SK-N-SH treated with all-trans-retinoic acid at 6 μM for 48 hours (cell line): ENCODE data around the gene VPS13C.

Experiments used
- ARNTL ChIP-seq: fragments of 450-650 bp; formaldehyde crosslinking; IDR thresholded peaks from 2 replicates; pipeline ENCODE4 v1.5.0; 2020; ENCODE audit warnings: low read depth, mild to moderate bottlenecking, moderate library complexity, borderline replicate concordance
- CREB5 ChIP-seq: fragments of 250-450 bp; sonication (Bioruptor Pico); IDR thresholded peaks from 2 replicates; pipeline ENCODE4 v1.5.1; 2020; ENCODE audit warnings: low read depth, mild to moderate bottlenecking, moderate library complexity
- PATZ1 ChIP-seq: fragments of 250-450 bp; sonication (Bioruptor Pico); IDR thresholded peaks from 2 replicates; pipeline ENCODE4 v1.8.0; 2020; ENCODE audit warnings: mild to moderate bottlenecking, moderate library complexity, borderline replicate concordance
- PPARA ChIP-seq: fragments of 250-450 bp; sonication (Bioruptor Pico); IDR thresholded peaks from 2 replicates; pipeline ENCODE4 v1.5.0; 2020; ENCODE audit warnings: mild to moderate bottlenecking, borderline replicate concordance
- RARB ChIP-seq: fragments of 250-450 bp; sonication (Bioruptor Pico); IDR thresholded peaks from 2 replicates; pipeline ENCODE4 v1.8.0; 2021; ENCODE audit warnings: mild to moderate bottlenecking, moderate library complexity
- TCF4 ChIP-seq: fragments of 250-450 bp; sonication (Bioruptor Pico); IDR thresholded peaks from 2 replicates; pipeline ENCODE4 v1.8.0; 2021; ENCODE audit warnings: mild to moderate bottlenecking, moderate library complexity, borderline replicate concordance
- TOX ChIP-seq: fragments of 250-450 bp; sonication (Bioruptor Pico); IDR thresholded peaks from 2 replicates; pipeline ENCODE4 v1.8.0; 2021; ENCODE audit warnings: mild to moderate bottlenecking, moderate library complexity, borderline replicate concordance
- ZFP3 ChIP-seq: fragments of 250-450 bp; sonication (Bioruptor Pico); IDR thresholded peaks from 2 replicates; pipeline ENCODE4 v1.5.0; 2020; ENCODE audit warnings: mild to moderate bottlenecking, moderate library complexity
- ZFP30 ChIP-seq: fragments of 450-650 bp; formaldehyde crosslinking; IDR thresholded peaks from 2 replicates; pipeline ENCODE4 v1.5.0; 2022; ENCODE audit warnings: mild to moderate bottlenecking, moderate library complexity
- ZNF565 ChIP-seq: fragments of 450-650 bp; formaldehyde crosslinking; conservative IDR thresholded peaks from 2 replicates; pipeline ENCODE4 v1.5.0; 2020; ENCODE audit warnings: low read depth, mild to moderate bottlenecking, moderate library complexity
- ZNF8 ChIP-seq: fragments of 450-650 bp; formaldehyde crosslinking; IDR thresholded peaks from 2 replicates; pipeline ENCODE4 v1.5.0; 2020; ENCODE audit warnings: mild to moderate bottlenecking, moderate library complexity

DNA sequence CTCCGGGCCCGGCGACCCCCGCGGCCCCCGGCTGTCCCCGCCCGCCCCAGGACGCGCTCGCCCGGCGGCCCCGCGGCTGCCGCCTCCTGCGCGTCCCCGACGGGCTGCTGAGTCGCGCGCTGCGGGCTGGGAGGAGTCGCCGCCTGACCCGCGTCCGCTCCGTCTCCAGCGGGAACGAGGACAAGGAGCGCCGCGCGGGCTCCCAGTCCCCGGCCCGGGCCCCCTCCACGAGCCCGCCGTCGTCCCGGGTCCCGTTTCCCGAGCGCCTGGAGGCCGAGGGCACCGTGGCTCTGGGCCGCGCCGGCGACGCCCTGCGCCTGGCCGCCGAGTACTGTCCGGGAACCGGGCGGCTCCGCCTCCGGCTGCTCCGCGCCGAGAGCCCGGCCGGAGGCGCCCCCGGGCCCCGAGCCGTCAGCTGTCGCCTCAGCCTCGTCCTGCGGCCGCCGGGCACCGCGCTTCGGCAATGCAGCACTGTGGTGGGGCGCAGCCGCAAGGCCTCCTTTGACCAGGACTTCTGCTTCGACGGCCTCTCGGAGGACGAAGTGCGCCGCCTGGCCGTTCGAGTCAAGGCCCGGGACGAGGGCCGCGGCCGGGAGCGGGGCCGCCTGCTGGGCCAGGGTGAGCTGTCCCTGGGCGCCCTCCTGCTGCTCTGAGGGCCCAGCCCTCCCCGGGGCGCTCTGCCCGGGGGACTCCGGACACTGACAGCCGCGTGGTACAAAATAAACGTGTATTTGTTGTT lies 8.0 kb upstream of the VPS13C start:
- no peak for TF ChIP-seq TOX (CRISPR knock-in tag)
- TF ChIP-seq RARB (CRISPR knock-in tag), result no peak
- no peak for TF ChIP-seq PATZ1 (CRISPR knock-in tag)
- TF ChIP-seq ZFP30 (CRISPR knock-in tag), result no peak
- no peak for TF ChIP-seq TCF4
- TF ChIP-seq CREB5, result no peak
- TF ChIP-seq ZNF565 (CRISPR knock-in tag), result no peak
- TF ChIP-seq ZNF8 (CRISPR knock-in tag), result no peak
- TF ChIP-seq ZFP3 (CRISPR knock-in tag), result peak; percentile 36; the same call in 1 of the 2 replicates
- no peak for TF ChIP-seq ARNTL (CRISPR knock-in tag)
- TF ChIP-seq PPARA, result no peak
